ENCODE measurements around the gene ACO1. TPM values are rescaled to one million over a fixed set of nuclear protein-coding genes. Genes with fewer than 3 reads are reported as not detected.

Gene ACO1
- total and polyA plus RNA-seq, 4 donors: 12.5 to 47.1 (median 21.9) TPM

- H3K27ac ChIP-seq (ENCODE audit: low read depth in 1 of 2, low read length in 1 of 2): no peak overlapping the region
- H3K4me1 ChIP-seq (ENCODE audit: control insufficient read depth in 5 of 5, insufficient read depth in 5 of 5, low read length in 5 of 5): no peaks in the 10 kb centered on the region
- no peaks in the 10 kb centered on the region for H3K9me3 ChIP-seq (ENCODE audit: control insufficient read depth in 4 of 4, insufficient read depth in 3 of 4, low read length in 3 of 4)
- no peak overlapping the region for H3K4me3 ChIP-seq
- H3K9ac ChIP-seq (ENCODE audit: insufficient read depth in 1 of 2, low read length in 2 of 2): no peak overlapping the region
- H3K27me3 ChIP-seq (ENCODE audit: control insufficient read depth in 3 of 3, insufficient read depth in 3 of 3, low read length in 2 of 3): no peaks in the 10 kb centered on the region
- ATAC-seq (ENCODE audit: insufficient read depth, low FRiP score) (no peak), DNase-seq (no peak)
- peaks cover 3 to 27% (median 20%) of the 10 kb centered on the region in 4 donors for H3K36me3 ChIP-seq (ENCODE audit: control insufficient read depth in 4 of 4, insufficient read depth in 4 of 4, low read length in 4 of 4)
- TF ChIP-seq CTCF (IDR thresholded peaks at IDR 0.05; ENCODE audit: control extremely low read depth, extremely low read depth): no peak
- whole genome bisulfite sequencing, 2 donors: 91 to 100% methylated on average over 1 of the region's 1 CpG
Observed at GRCh38 chr9:32456564-32456963, 72.1 kb downstream of the ACO1 start.

- Histone ChIP-seq H3K4me3 (no peak overlapping the region), H3K27ac (ENCODE audit: low read depth in 1 of 2, low read length in 1 of 2) (no peak overlapping the region), H3K36me3 (ENCODE audit: control insufficient read depth in 4 of 4, insufficient read depth in 4 of 4, low read length in 4 of 4) (peaks cover 0 to 19% (median 11%) of the 10 kb centered on the region in 4 donors), H3K9ac (ENCODE audit: insufficient read depth in 1 of 2, low read length in 2 of 2) (no peak overlapping the region), H3K27me3 (ENCODE audit: control insufficient read depth in 3 of 3, insufficient read depth in 3 of 3, low read length in 2 of 3) (no peaks in the 10 kb centered on the region), H3K9me3 (ENCODE audit: control insufficient read depth in 4 of 4, insufficient read depth in 3 of 4, low read length in 3 of 4) (no peaks in the 10 kb centered on the region), H3K4me1 (ENCODE audit: control insufficient read depth in 5 of 5, insufficient read depth in 5 of 5, low read length in 5 of 5) (no peaks in the 10 kb centered on the region)
- WGBS, 2 donors: 93 to 99% methylated on average over 5 of the region's 5 CpGs
- DNase-seq: no peak
- no peak for ATAC-seq (ENCODE audit: insufficient read depth, low FRiP score)
- no peak for TF ChIP-seq CTCF (IDR thresholded peaks at IDR 0.05; ENCODE audit: control extremely low read depth, extremely low read depth)
Observed at GRCh38 chr9:32463500-32464293, 79.3 kb downstream of the ACO1 start.

GRCh38 chr9:32468740-32469139, 84.3 kb downstream of the ACO1 start:
- H3K4me3 ChIP-seq: no peak overlapping the region
- ATAC-seq (ENCODE audit: insufficient read depth, low FRiP score): no peak

More at GRCh38 chr9:32468740-32469139, 84.3 kb downstream of the ACO1 start:
- no peak overlapping the region for H3K9ac ChIP-seq (ENCODE audit: insufficient read depth in 1 of 2, low read length in 2 of 2)
- no peaks in the 10 kb centered on the region for H3K27me3 ChIP-seq (ENCODE audit: control insufficient read depth in 3 of 3, insufficient read depth in 3 of 3, low read length in 2 of 3)
- WGBS, 2 donors: 96 to 98% methylated on average over 1 of the region's 1 CpG
- H3K4me1 ChIP-seq (ENCODE audit: control insufficient read depth in 5 of 5, insufficient read depth in 5 of 5, low read length in 5 of 5): no peaks in the 10 kb centered on the region
- no peaks in the 10 kb centered on the region for H3K9me3 ChIP-seq (ENCODE audit: control insufficient read depth in 4 of 4, insufficient read depth in 3 of 4, low read length in 3 of 4)
- peak in 1 of 3 donors; percentile 4 for DNase-seq
- H3K36me3 ChIP-seq (ENCODE audit: control insufficient read depth in 4 of 4, insufficient read depth in 4 of 4, low read length in 4 of 4): peaks cover 5 to 29% (median 13%) of the 10 kb centered on the region in 4 donors
- no peak overlapping the region for H3K27ac ChIP-seq (ENCODE audit: low read depth in 1 of 2, low read length in 1 of 2)
- TF ChIP-seq CTCF (IDR thresholded peaks at IDR 0.05; ENCODE audit: control extremely low read depth, extremely low read depth): no peak

All from lung (tissue), 12 donors.